GM12878 (cell line): ENCODE results near the gene ESPNL. TPM values are rescaled to one million over a fixed set of nuclear protein-coding genes. Genes with fewer than 3 reads are reported as not detected.
A peak's percentile ranks its signal among the peaks of the same experiment; 100 is the strongest.

Experiments used
- ATAC-seq: fragments of 200-7000 bp; cut with Tn5 transposase; 3 replicates; pipeline ENCODE4 v1.9.1; 2020; ENCODE audit warnings: mild to moderate bottlenecking, moderate library complexity
- BruUV-seq: library from RNA; stranded (reverse); fragments of 400-500 nt; replicated peaks from 2 replicates; lab custom pipeline; 2021; lab: Mats Ljungman, UMichigan
- CTCF ChIA-PET: fragments of 300-600 bp; sonication (Branson Sonifier 250); formaldehyde crosslinking; extraction: SDS; loops from one replicate; lab custom pipeline; 2021; ENCODE audit warnings: inconsistent platforms; lab: Yijun Ruan, JAX
- POLR2A ChIA-PET: fragments of 350-600 bp; formaldehyde crosslinking; extraction: SDS; loops from one replicate; lab custom pipeline; 2021; ENCODE audit warnings: inconsistent platforms; lab: Charles Lee
- RAD21 ChIA-PET: fragments of 300-600 bp; sonication (Branson Sonifier 250); formaldehyde crosslinking; loops from one replicate; lab custom pipeline; 2023; ENCODE audit warnings: antibody characterized with exemption; ENCODE audit not compliant: unreplicated experiment; lab: Charles Lee
- SMC1A ChIA-PET: fragments of 300-600 bp; sonication (Branson Sonifier 250); formaldehyde crosslinking; loops from one replicate; lab custom pipeline; 2023; ENCODE audit not compliant: unreplicated experiment, uncharacterized antibody; lab: Charles Lee
- DNase-seq: peaks from one replicate; pipeline ENCODE4 v3.0.0-alpha.2; 2011; ENCODE audit warnings: low read depth, low spot score
- FAIRE-seq: peaks from 3 replicates; lab custom pipeline; 2011; peaks lifted over from hg19 to GRCh38; lab: Jason Lieb, UNC
- H2AFZ ChIP-seq: 2 replicates; pipeline ENCODE4 v1.6.0; 2011; ENCODE audit warnings: low read depth, low read length, control low read depth; ENCODE audit not compliant: control insufficient read depth
- H3K27ac ChIP-seq: 2 replicates; pipeline ENCODE4 v1.5.1; 2011; ENCODE audit warnings: control low read depth; ENCODE audit not compliant: control insufficient read depth, insufficient read depth
- H3K27me3 ChIP-seq, 2 experiments: replicated peaks in 1 of 2; 2 replicates each; pipeline versions ENCODE4 v1.6.0 to v1.6.1; 2011; ENCODE audit warnings: low read length in 1 of 2; ENCODE audit not compliant: control insufficient read depth in 2 of 2, insufficient read depth in 2 of 2
- H3K36me3 ChIP-seq, 2 experiments: 2 replicates each; pipeline ENCODE4 v1.5.1; 2011; ENCODE audit warnings: low read length in 1 of 2; ENCODE audit not compliant: control insufficient read depth in 2 of 2, insufficient read depth in 2 of 2
- H3K4me1 ChIP-seq: 2 replicates; pipeline ENCODE4 v1.6.1; 2011; ENCODE audit warnings: mild to moderate bottlenecking, low read length, moderate library complexity, mixed read lengths; ENCODE audit not compliant: control insufficient read depth, insufficient read depth
- H3K4me2 ChIP-seq: 2 replicates; pipeline ENCODE4 v1.6.0; 2011; ENCODE audit warnings: control low read depth; ENCODE audit not compliant: control insufficient read depth, insufficient read depth
- H3K4me3 ChIP-seq: fragments of 200-600 bp; sonication (generic); 2 replicates; pipeline ENCODE4 v1.5.1; 2016
- H3K79me2 ChIP-seq: 2 replicates; pipeline ENCODE4 v1.6.0; 2011; ENCODE audit warnings: low read length; ENCODE audit not compliant: control insufficient read depth, insufficient read depth
- H3K9ac ChIP-seq: 2 replicates; pipeline ENCODE4 v1.8.0; 2011; ENCODE audit warnings: low read length, control low read depth, mixed read lengths; ENCODE audit not compliant: control insufficient read depth, insufficient read depth
- H3K9me3 ChIP-seq: replicated peaks from 3 replicates; pipeline ENCODE4 v1.5.1; 2011; ENCODE audit warnings: mild to moderate bottlenecking, low read length; ENCODE audit not compliant: control insufficient read depth, insufficient read depth
- H4K20me1 ChIP-seq: 2 replicates; pipeline ENCODE4 v1.6.0; 2011; ENCODE audit not compliant: control insufficient read depth, insufficient read depth
- BACH1 ChIP-seq: fragments of 450-650 bp; IDR thresholded peaks from 2 replicates; pipeline ENCODE4 v1.6.1; 2017; ENCODE audit warnings: mild to moderate bottlenecking, borderline replicate concordance
- BHLHE40 ChIP-seq, 2 experiments: fragments of 450-650 bp in 1 of 2; IDR thresholded peaks; 2 replicates each; pipeline ENCODE4 v1.6.1; 2011 to 2017; ENCODE audit warnings: low read depth in 2 of 2, borderline replicate concordance in 1 of 2, improper control_type of control experiment in 1 of 2, low read length in 1 of 2, mild to moderate bottlenecking in 1 of 2
- CHD2 ChIP-seq: IDR thresholded peaks from 2 replicates; pipeline ENCODE4 v1.6.1; 2011; ENCODE audit warnings: low read depth, low read length, improper control_type of control experiment, borderline replicate concordance
- CREB1 ChIP-seq: IDR thresholded peaks from 2 replicates; pipeline ENCODE4 v1.6.1; 2012; ENCODE audit warnings: low read depth, mild to moderate bottlenecking, inconsistent platforms
- DPF2 ChIP-seq: fragments of 450-650 bp; IDR thresholded peaks from 2 replicates; pipeline ENCODE4 v1.6.1; 2017; ENCODE audit warnings: mild to moderate bottlenecking
- EED ChIP-seq: sonication (generic); IDR thresholded peaks from 2 replicates; pipeline ENCODE4 v1.6.1; 2016; ENCODE audit warnings: antibody characterized with exemption, low read depth
- EP300 ChIP-seq, 2 experiments: fragments of 150-350 bp in 1 of 2; IDR thresholded peaks; 2 replicates each; pipeline ENCODE4 v1.6.1; 2011 to 2012; ENCODE audit warnings: low read depth in 2 of 2, low read length in 2 of 2, borderline replicate concordance in 1 of 2, improper control_type of control experiment in 1 of 2, inconsistent platforms in 1 of 2; ENCODE audit not compliant: control insufficient read depth in 1 of 2
- IKZF1 ChIP-seq: fragments of 450-650 bp; conservative IDR thresholded peaks from 2 replicates; pipeline ENCODE4 v1.6.1; 2017; ENCODE audit warnings: antibody characterized with exemption, mild to moderate bottlenecking
- IKZF2 ChIP-seq, 2 experiments: fragments of 450-650 bp; IDR thresholded peaks; 2 replicates each; pipeline ENCODE4 v1.6.1; 2017; ENCODE audit warnings: mild to moderate bottlenecking in 2 of 2, moderate library complexity in 2 of 2
- MEF2B ChIP-seq: fragments of 450-650 bp; IDR thresholded peaks from 2 replicates; pipeline ENCODE4 v1.6.1; 2018; ENCODE audit warnings: mild to moderate bottlenecking, moderate library complexity; ENCODE audit not compliant: partially characterized antibody, poor library complexity, severe bottlenecking
- MXI1 ChIP-seq: fragments of 150-350 bp; IDR thresholded peaks from 2 replicates; pipeline ENCODE4 v1.6.1; 2011; ENCODE audit warnings: low read depth, mild to moderate bottlenecking, inconsistent platforms, low read length, improper control_type of control experiment
- NBN ChIP-seq: fragments of 450-650 bp; IDR thresholded peaks from 2 replicates; pipeline ENCODE4 v1.6.1; 2016
- NFYB ChIP-seq: IDR thresholded peaks from 2 replicates; pipeline ENCODE4 v1.6.1; 2011; ENCODE audit warnings: low read depth, mild to moderate bottlenecking, low read length, improper control_type of control experiment, moderate library complexity; ENCODE audit not compliant: insufficient read depth
- NR2F1 ChIP-seq: fragments of 450-650 bp; conservative IDR thresholded peaks from 2 replicates; pipeline ENCODE4 v1.6.1; 2017; ENCODE audit warnings: mild to moderate bottlenecking
- RB1 ChIP-seq: fragments of 450-650 bp; formaldehyde crosslinking; IDR thresholded peaks from 2 replicates; pipeline ENCODE4 v1.6.1; 2017; ENCODE audit warnings: mild to moderate bottlenecking, borderline replicate concordance
- SMC3 ChIP-seq: IDR thresholded peaks from 2 replicates; pipeline ENCODE4 v1.6.1; 2011; ENCODE audit warnings: low read length, improper control_type of control experiment, borderline replicate concordance
- SP1 ChIP-seq: IDR thresholded peaks from one replicate; pipeline ENCODE4 v1.6.1; 2011; ENCODE audit warnings: low read depth, low read length
- SPI1 ChIP-seq: IDR thresholded peaks from 2 replicates; pipeline ENCODE4 v1.6.1; 2011; ENCODE audit warnings: low read depth, mild to moderate bottlenecking, low read length, moderate library complexity, borderline replicate concordance; ENCODE audit not compliant: insufficient read depth
- SRF ChIP-seq, 2 experiments: IDR thresholded peaks; 2 replicates each; pipeline ENCODE4 v1.6.1; 2011; ENCODE audit warnings: low read depth in 2 of 2, low read length in 2 of 2, mild to moderate bottlenecking in 1 of 2, moderate library complexity in 1 of 2
- TCF12 ChIP-seq: IDR thresholded peaks from 2 replicates; pipeline ENCODE4 v1.6.1; 2011; ENCODE audit warnings: low read depth, mild to moderate bottlenecking, low read length
- TCF3 ChIP-seq: IDR thresholded peaks from 2 replicates; pipeline ENCODE4 v1.6.1; 2012; ENCODE audit warnings: low read depth, mild to moderate bottlenecking, low read length, borderline replicate concordance; ENCODE audit not compliant: insufficient read depth
- USF1 ChIP-seq: IDR thresholded peaks from 2 replicates; pipeline ENCODE4 v1.6.1; 2011; ENCODE audit warnings: borderline replicate concordance, low read depth, mild to moderate bottlenecking, moderate library complexity, mixed read lengths, low read length; ENCODE audit not compliant: insufficient read depth; ENCODE audit errors: extremely low read length
- WGBS: methylation state at CpG from one replicate; pipeline ENCODE4 v1.1.6; 2016; ENCODE audit warnings: low lambda C conversion rate; ENCODE audit not compliant: insufficient replicate concordance, insufficient coverage; ENCODE audit errors: missing lambda C conversion rate; 5-methylcytosine and 5-hydroxymethylcytosine counted together
- in situ Hi-C: fragments of 300-500 bp; cut with MboI; formaldehyde crosslinking; loops from 9 replicates; pipeline ENCODE4 v1.14.3; 2018; ENCODE audit warnings: mixed read lengths
- intact Hi-C: fragments of 100-400 bp; cut with micrococcal nuclease; formaldehyde crosslinking; loops from one replicate; pipeline ENCODE4 v1.14.2; 2022; ENCODE audit not compliant: unreplicated experiment
- polyA plus RNA-seq, 11 experiments: library from polyadenylated mRNA; depleted of rRNA in 4 of 11; unstranded in 6 of 11; stranded (reverse) in 5 of 11; fragments of >200 nt; fragmentation: Nextera tagmentation in 4 of 11; fragmentation: Illumina TruSeq in 1 of 11; extraction: Ambion mirVana in 4 of 11; extraction: Trizol in 1 of 11; gene quantifications; 1 replicate in 1 of 11; 2 replicates in 10 of 11; pipeline versions ENCODE4 v1.2.1 to v1.2.3, GENCODE V29; 2011 to 2016; ENCODE audit warnings: inconsistent platforms in 2 of 11, missing spikeins in 2 of 11, low read depth in 1 of 11
- total RNA-seq, 4 experiments: library from RNA; depleted of rRNA in 3 of 4; stranded (reverse); fragments of >200 nt in 3 of 4; fragmentation: Illumina TruSeq in 1 of 4; extraction: Trizol in 1 of 4; gene quantifications; 2 replicates each; pipeline versions ENCODE4 v1.2.1 to v1.2.3, GENCODE V29; 2013 to 2021

ESPNL gene
- total and polyA plus RNA-seq, 10 of the 15 experiments (the other 5 are each of a cell fraction or from before 2014, with no cell fraction given), result 0.05 to 0.94 (median 0.36) TPM; not detected in 3

GRCh38 chr2:238108423-238109183, 8.5 kb downstream of the ESPNL start:
- Histone ChIP-seq H3K79me2 (no peaks in the 10 kb centered on the region), H3K27ac (peak overlapping the region; percentile 62), H3K27me3 (no peaks in the 10 kb centered on the region), H3K4me2 (peak overlapping the region; percentile 94), H3K4me3 (peak overlapping the region; percentile 26; the same call in 1 of the 2 replicates), H2AFZ (peak overlapping the region; percentile 77), H3K9me3 (no peaks in the 10 kb centered on the region; the same call in 2 of the 3 replicates), H3K9ac (peak overlapping the region; percentile 63; the same call in 1 of the 2 replicates), H3K36me3 (no peaks in the 10 kb centered on the region), H3K4me1 (peaks cover 21% of the 10 kb centered on the region), H4K20me1 (no peaks in the 10 kb centered on the region)
- in situ Hi-C loops, result no loop called here
- ATAC-seq, result peak; percentile 66
- intact Hi-C loops, result loop anchor here (5.0 kb wide), 1 partner anchor 46 kb away; the partner anchor contains the start of gene SCLY
- ChIA-PET POLR2A (interaction anchor here (0.6 to 3.1 kb wide), 9 partner anchors 10 to 218 kb away, joined by 3 to 13 read pairs (median 6); no protein-coding TSS in a partner anchor), CTCF (interaction anchor here (0.7 to 4.4 kb wide), 14 partner anchors 27 to 436 kb away, joined by 3 to 41 read pairs (median 4); partner anchors contain the start of gene KLHL30), RAD21 (interaction anchor here (0.8 to 2.5 kb wide), 15 partner anchors 11 to 1539 kb away, joined by 3 to 23 read pairs (median 5); partner anchors contain the start of genes ACKR3 and SCLY), SMC1A (interaction anchor here (0.7 to 2.5 kb wide), 21 partner anchors 9 to 364 kb away, joined by 3 to 13 read pairs (median 4); partner anchors contain the start of genes ESPNL and SCLY)
- FAIRE-seq, result peak; percentile 66
- 17% methylated on average over 19 of the region's 19 CpGs for WGBS
- DNase-seq, result peak; percentile 43
- no TSS peak for BruUV-seq
- TF ChIP-seq MXI1 (0 out of 2 replicates have a peak, but pooled peaks have one; percentile 27), NR2F1 (peak; percentile 86), NBN (0 out of 2 replicates have a peak, but pooled peaks have one; percentile 34), RB1 (no peak), USF1 (no peak), MEF2B (peak; percentile 72), EP300 (IDR thresholded peaks at IDR 0.05; ENCODE audit: borderline replicate concordance in 1 of 2, control insufficient read depth in 1 of 2, low read depth in 2 of 2, low read length in 2 of 2) (peak in 1 of 2 experiments; percentile 36; a peak in 1 of 4 replicates), SMC3 (0 out of 2 replicates have a peak, but pooled peaks have one; percentile 16), BHLHE40 (IDR thresholded peaks at IDR 0.05; ENCODE audit: borderline replicate concordance in 1 of 2, low read depth in 2 of 2, low read length in 1 of 2) (0 out of 4 replicates have a peak, but pooled peaks have one; percentile 9 to 18), IKZF2 (IDR thresholded peaks at IDR 0.05) (peak in 1 of 2 experiments; percentile 58; a peak in 2 of 4 replicates), CREB1 (no peak), BACH1 (no peak; the same call in 1 of the 2 replicates), IKZF1 (peak; percentile 60), SP1 (peak; percentile 24), CHD2 (peak; percentile 70; the same call in 1 of the 2 replicates), EED (0 out of 2 replicates have a peak, but pooled peaks have one; percentile 32), TCF3 (peak; percentile 86), SRF (IDR thresholded peaks at IDR 0.05; ENCODE audit: low read depth in 2 of 2, low read length in 2 of 2) (no peak), NFYB (0 out of 2 replicates have a peak, but pooled peaks have one; percentile 14), DPF2 (peak; percentile 35; the same call in 1 of the 2 replicates), SPI1 (peak; percentile 34; the same call in 1 of the 2 replicates), TCF12 (peak; percentile 84)
